Osteocyte (in vitro differentiated cells): Measurements from ENCODE around the gene OR13H1. TPM values are rescaled to one million over a fixed set of nuclear protein-coding genes. Genes with fewer than 3 reads are reported as not detected.
"Not testable (repeated sequence)": the region's sequence is repeated elsewhere in the genome, so short reads cannot be mapped to it uniquely, and the experiment has no call there.

ENCODE experiments used
- DNase-seq: peaks from one replicate; pipeline ENCODE4 v3.0.0; 2021; ENCODE audit warnings: mixed read lengths; ENCODE audit not compliant: unreplicated experiment; ENCODE audit errors: extremely low spot score
- H3K27ac Mint-ChIP-seq: one replicate; pipeline ENCODE4 v1.8.0; 2021; ENCODE audit warnings: mild to moderate bottlenecking, mixed read lengths; ENCODE audit not compliant: unreplicated experiment
- H3K27me3 Mint-ChIP-seq: one replicate; pipeline ENCODE4 v1.8.0; 2021; ENCODE audit warnings: mixed read lengths; ENCODE audit not compliant: unreplicated experiment
- H3K36me3 Mint-ChIP-seq: one replicate; pipeline ENCODE4 v1.8.0; 2021; ENCODE audit warnings: mixed read lengths; ENCODE audit not compliant: unreplicated experiment
- H3K4me1 Mint-ChIP-seq: one replicate; pipeline ENCODE4 v1.8.0; 2021; ENCODE audit warnings: mixed read lengths; ENCODE audit not compliant: unreplicated experiment
- H3K4me3 Mint-ChIP-seq: one replicate; pipeline ENCODE4 v1.8.0; 2021; ENCODE audit warnings: mild to moderate bottlenecking, moderate library complexity, mixed read lengths; ENCODE audit not compliant: unreplicated experiment
- H3K9me3 Mint-ChIP-seq: one replicate; pipeline ENCODE4 v1.8.0; 2021; ENCODE audit warnings: mixed read lengths; ENCODE audit not compliant: unreplicated experiment
- CTCF ChIP-seq: fragments of 200-600 bp; sonication (generic); IDR thresholded peaks from 2 replicates; pipeline ENCODE4 v1.5.0; 2021; ENCODE audit warnings: antibody characterized with exemption, mild to moderate bottlenecking, moderate library complexity
- total RNA-seq: library from RNA; stranded (reverse); gene quantifications from 2 replicates; pipeline ENCODE4 v1.2.1, GENCODE V29; 2021

The OR13H1 gene
- total RNA-seq, 1 donor from 2014 or later: not detected

- Mint-ChIP-seq H3K27me3 (no peaks in the 10 kb centered on the region), H3K4me3 (no peak overlapping the region), H3K36me3 (peaks cover 9% of the 10 kb centered on the region), H3K4me1 (no peaks in the 10 kb centered on the region), H3K9me3 (no peaks in the 10 kb centered on the region), H3K27ac (no peak overlapping the region)
- DNase-seq: no peak
- no peak for TF ChIP-seq CTCF
These were observed 5.1 kb downstream of the OR13H1 start for GRCh38 chrX:131549011-131549410.

GRCh38 chrX:131552453-131552852 is 8.6 kb downstream of the OR13H1 start:
- H3K27me3 Mint-ChIP-seq, DNase-seq, H3K4me3 Mint-ChIP-seq, H3K9me3 Mint-ChIP-seq, H3K36me3 Mint-ChIP-seq, H3K27ac Mint-ChIP-seq, H3K4me1 Mint-ChIP-seq: not testable (repeated sequence)

- Mint-ChIP-seq H3K9me3 (peaks cover 6% of the 10 kb centered on the region), H3K36me3 (peaks cover 6% of the 10 kb centered on the region), H3K27me3 (no peaks in the 10 kb centered on the region), H3K4me1 (peaks cover 6% of the 10 kb centered on the region), H3K4me3 (no peak overlapping the region), H3K27ac (no peak overlapping the region)
- no peak for TF ChIP-seq CTCF
- DNase-seq: no peak
These were observed 14.7 kb downstream of the OR13H1 start for GRCh38 chrX:131558562-131558961.

GRCh38 chrX:131564553-131565229 is 20.8 kb downstream of the OR13H1 start:
- Mint-ChIP-seq H3K4me3 (no peak overlapping the region), H3K27me3 (no peaks in the 10 kb centered on the region), H3K9me3 (no peaks in the 10 kb centered on the region), H3K36me3 (no peaks in the 10 kb centered on the region), H3K27ac (no peak overlapping the region), H3K4me1 (peaks cover 17% of the 10 kb centered on the region)
- DNase-seq: no peak
- no peak for TF ChIP-seq CTCF

GRCh38 chrX:131565909-131566308 is 22.0 kb downstream of the OR13H1 start:
- DNase-seq: no peak
- no peaks in the 10 kb centered on the region for H3K9me3 Mint-ChIP-seq
- H3K27ac Mint-ChIP-seq: no peak overlapping the region
- H3K27me3 Mint-ChIP-seq: no peaks in the 10 kb centered on the region
- TF ChIP-seq CTCF: no peak
- peaks cover 16% of the 10 kb centered on the region for H3K4me1 Mint-ChIP-seq
- no peak overlapping the region for H3K4me3 Mint-ChIP-seq
- no peaks in the 10 kb centered on the region for H3K36me3 Mint-ChIP-seq
